DOHH2 (cell line): ENCODE measurements around the gene RNF44.

Experiments
- H3F3A ChIP-seq: fragments of 200-600 bp; sonication (generic), shearing (Covaris generic); 2 replicates; pipeline ENCODE4 v1.6.0; 2016; ENCODE audit warnings: antibody characterized with exemption, mild to moderate bottlenecking; ENCODE audit not compliant: control insufficient read depth, insufficient read depth
- H3K27ac ChIP-seq: fragments of 200-600 bp; sonication (generic); 2 replicates; pipeline ENCODE4 v1.5.1; 2014; ENCODE audit warnings: low read depth, mild to moderate bottlenecking, low read length, moderate library complexity
- H3K27me3 ChIP-seq: fragments of 200-600 bp; sonication (generic); 2 replicates; pipeline ENCODE4 v1.6.1; 2014; ENCODE audit warnings: mild to moderate bottlenecking, low read length, mixed read lengths; ENCODE audit not compliant: control insufficient read depth
- H3K36me3 ChIP-seq: fragments of 200-600 bp; sonication (generic); 2 replicates; pipeline ENCODE4 v1.6.1; 2014; ENCODE audit warnings: mild to moderate bottlenecking, low read length, moderate library complexity, mixed read lengths; ENCODE audit not compliant: control insufficient read depth
- H3K4me1 ChIP-seq: fragments of 200-600 bp; sonication (generic); 2 replicates; pipeline ENCODE4 v1.6.1; 2014; ENCODE audit warnings: mild to moderate bottlenecking, low read length, mixed read lengths; ENCODE audit not compliant: control insufficient read depth
- H3K4me2 ChIP-seq: fragments of 200-600 bp; sonication (generic); 2 replicates; pipeline ENCODE4 v1.6.0; 2014; ENCODE audit warnings: mild to moderate bottlenecking, low read length, moderate library complexity
- H3K4me3 ChIP-seq: fragments of 200-600 bp; sonication (generic); 2 replicates; pipeline ENCODE4 v1.5.1; 2014; ENCODE audit warnings: mild to moderate bottlenecking, low read length, mixed read lengths
- H3K79me2 ChIP-seq: fragments of 200-600 bp; sonication (generic); 2 replicates; pipeline ENCODE4 v1.6.1; 2014; ENCODE audit warnings: mild to moderate bottlenecking, low read length, mixed read lengths; ENCODE audit not compliant: control insufficient read depth
- H3K9me2 ChIP-seq: fragments of 200-600 bp; sonication (generic); replicated peaks from 2 replicates; pipeline ENCODE4 v1.6.1; 2014; ENCODE audit warnings: mild to moderate bottlenecking, low read length, mixed read lengths; ENCODE audit not compliant: control insufficient read depth
- H3K9me3 ChIP-seq: fragments of 200-600 bp; sonication (generic); 2 replicates; pipeline ENCODE4 v1.6.1; 2014; ENCODE audit warnings: antibody characterized with exemption, low read length, mixed read lengths; ENCODE audit not compliant: control insufficient read depth, insufficient read depth
- H4K20me1 ChIP-seq: fragments of 200-600 bp; sonication (generic); 2 replicates; pipeline ENCODE4 v1.6.0; 2014; ENCODE audit warnings: low read depth, mild to moderate bottlenecking, antibody characterized with exemption, low read length, moderate library complexity; ENCODE audit not compliant: control insufficient read depth, insufficient read depth
- EZH2phosphoT487 ChIP-seq: fragments of 200-600 bp; sonication (generic); IDR thresholded peaks from 2 replicates; pipeline ENCODE4 v1.6.1; 2017; ENCODE audit warnings: borderline replicate concordance, mild to moderate bottlenecking, antibody characterized with exemption, low read length, moderate library complexity, mixed read lengths
- TF ChIP-seq, protein P1 (sequence below): fragments of 200-600 bp; sonication (generic); IDR thresholded peaks from one replicate; pipeline ENCODE4 v1.5.1; 2014; ENCODE audit warnings: antibody characterized with exemption, mild to moderate bottlenecking, low read depth, low read length; ENCODE audit not compliant: poor library complexity, severe bottlenecking

The RNF44 gene

GRCh38 chr5:176560364-176560763, 23.2 kb upstream of the RNF44 start:
- Histone ChIP-seq H3K27ac (no peak overlapping the region), H4K20me1 (no peaks in the 10 kb centered on the region), H3K4me1 (no peaks in the 10 kb centered on the region), H3F3A (no peaks in the 10 kb centered on the region), H3K9me2 (no peaks in the 10 kb centered on the region), H3K9me3 (no peaks in the 10 kb centered on the region), H3K4me3 (no peak overlapping the region), H3K36me3 (no peaks in the 10 kb centered on the region), H3K27me3 (peaks cover 7% of the 10 kb centered on the region), H3K4me2 (no peak overlapping the region), H3K79me2 (no peaks in the 10 kb centered on the region)
- TF ChIP-seq, protein P1, sequence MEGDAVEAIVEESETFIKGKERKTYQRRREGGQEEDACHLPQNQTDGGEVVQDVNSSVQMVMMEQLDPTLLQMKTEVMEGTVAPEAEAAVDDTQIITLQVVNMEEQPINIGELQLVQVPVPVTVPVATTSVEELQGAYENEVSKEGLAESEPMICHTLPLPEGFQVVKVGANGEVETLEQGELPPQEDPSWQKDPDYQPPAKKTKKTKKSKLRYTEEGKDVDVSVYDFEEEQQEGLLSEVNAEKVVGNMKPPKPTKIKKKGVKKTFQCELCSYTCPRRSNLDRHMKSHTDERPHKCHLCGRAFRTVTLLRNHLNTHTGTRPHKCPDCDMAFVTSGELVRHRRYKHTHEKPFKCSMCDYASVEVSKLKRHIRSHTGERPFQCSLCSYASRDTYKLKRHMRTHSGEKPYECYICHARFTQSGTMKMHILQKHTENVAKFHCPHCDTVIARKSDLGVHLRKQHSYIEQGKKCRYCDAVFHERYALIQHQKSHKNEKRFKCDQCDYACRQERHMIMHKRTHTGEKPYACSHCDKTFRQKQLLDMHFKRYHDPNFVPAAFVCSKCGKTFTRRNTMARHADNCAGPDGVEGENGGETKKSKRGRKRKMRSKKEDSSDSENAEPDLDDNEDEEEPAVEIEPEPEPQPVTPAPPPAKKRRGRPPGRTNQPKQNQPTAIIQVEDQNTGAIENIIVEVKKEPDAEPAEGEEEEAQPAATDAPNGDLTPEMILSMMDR = no peak
- TF ChIP-seq EZH2phosphoT487 = no peak

DNA sequence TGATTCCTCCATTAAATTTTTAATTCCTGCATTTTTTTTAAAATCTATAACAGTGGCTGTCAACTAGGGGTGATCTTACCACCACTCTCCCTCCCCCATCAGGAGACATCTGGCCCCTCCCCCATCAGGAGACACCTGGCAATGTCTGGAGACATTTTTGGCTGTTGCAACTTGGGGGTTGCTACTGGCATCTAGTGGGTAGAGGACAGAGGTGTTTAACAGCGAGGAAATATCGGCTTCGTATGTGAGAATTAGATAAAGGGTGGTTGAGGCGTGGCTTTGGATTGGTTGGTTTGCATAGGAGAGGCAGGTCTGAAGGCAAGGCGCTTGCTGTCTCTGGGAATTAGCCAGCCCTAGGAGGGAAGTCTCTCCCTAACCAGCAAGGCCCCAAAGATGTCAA, 22.5 kb upstream of the RNF44 start:
- Histone ChIP-seq H3K4me2 (no peak overlapping the region), H4K20me1 (no peaks in the 10 kb centered on the region), H3K9me3 (no peaks in the 10 kb centered on the region), H3K4me1 (no peaks in the 10 kb centered on the region), H3K4me3 (no peak overlapping the region), H3K9me2 (no peaks in the 10 kb centered on the region), H3K27me3 (peaks cover 7% of the 10 kb centered on the region), H3K27ac (no peak overlapping the region), H3K79me2 (no peaks in the 10 kb centered on the region), H3K36me3 (no peaks in the 10 kb centered on the region), H3F3A (no peaks in the 10 kb centered on the region)
- TF ChIP-seq EZH2phosphoT487 = no peak
- TF ChIP-seq, protein P1 = no peak

DNA sequence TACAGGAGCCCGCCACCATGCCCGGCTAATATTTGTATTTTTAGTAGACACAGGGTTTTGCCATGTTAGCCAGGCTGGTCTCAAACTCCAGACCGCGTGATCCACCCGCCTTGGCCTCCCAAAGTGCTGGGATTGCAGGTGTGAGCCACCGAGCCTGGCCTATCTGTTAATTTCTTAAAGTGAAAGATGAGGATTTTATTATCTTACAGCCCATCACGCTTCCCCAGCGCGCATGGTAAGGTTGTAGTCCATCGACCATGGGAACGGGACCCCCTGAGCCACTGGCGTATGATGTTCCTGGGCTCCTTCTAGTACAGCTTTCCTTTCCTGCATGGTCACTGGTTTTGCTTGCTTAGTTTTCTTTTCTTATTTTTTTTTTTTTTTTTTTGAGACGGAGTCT, 20.6 kb upstream of the RNF44 start:
- Histone ChIP-seq H3K36me3 (no peaks in the 10 kb centered on the region), H3K9me3 (no peaks in the 10 kb centered on the region), H3K4me1 (no peaks in the 10 kb centered on the region; the same call in 1 of the 2 replicates), H3K4me3 (no peak overlapping the region), H3K27me3 (peaks cover 12% of the 10 kb centered on the region), H3K9me2 (no peaks in the 10 kb centered on the region), H3F3A (no peaks in the 10 kb centered on the region), H3K27ac (no peak overlapping the region), H3K4me2 (no peak overlapping the region), H3K79me2 (no peaks in the 10 kb centered on the region), H4K20me1 (no peaks in the 10 kb centered on the region)
- TF ChIP-seq, protein P1 = no peak
- no peak for TF ChIP-seq EZH2phosphoT487
